ENCODE measurements around the gene AMDHD2. TPM values are rescaled to one million over a fixed set of nuclear protein-coding genes. Genes with fewer than 3 reads are reported as not detected.
A peak's percentile ranks its signal among the peaks of the same experiment; 100 is the strongest.
"Not testable (repeated sequence)": the region's sequence is repeated elsewhere in the genome, so short reads cannot be mapped to it uniquely, and the experiment has no call there.

The AMDHD2 gene, protein sequence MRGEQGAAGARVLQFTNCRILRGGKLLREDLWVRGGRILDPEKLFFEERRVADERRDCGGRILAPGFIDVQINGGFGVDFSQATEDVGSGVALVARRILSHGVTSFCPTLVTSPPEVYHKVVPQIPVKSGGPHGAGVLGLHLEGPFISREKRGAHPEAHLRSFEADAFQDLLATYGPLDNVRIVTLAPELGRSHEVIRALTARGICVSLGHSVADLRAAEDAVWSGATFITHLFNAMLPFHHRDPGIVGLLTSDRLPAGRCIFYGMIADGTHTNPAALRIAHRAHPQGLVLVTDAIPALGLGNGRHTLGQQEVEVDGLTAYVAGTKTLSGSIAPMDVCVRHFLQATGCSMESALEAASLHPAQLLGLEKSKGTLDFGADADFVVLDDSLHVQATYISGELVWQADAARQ
- 112 and 114 TPM in 2 replicates for total RNA-seq (2014; rRNA removed; shearing (Covaris generic))

DNA sequence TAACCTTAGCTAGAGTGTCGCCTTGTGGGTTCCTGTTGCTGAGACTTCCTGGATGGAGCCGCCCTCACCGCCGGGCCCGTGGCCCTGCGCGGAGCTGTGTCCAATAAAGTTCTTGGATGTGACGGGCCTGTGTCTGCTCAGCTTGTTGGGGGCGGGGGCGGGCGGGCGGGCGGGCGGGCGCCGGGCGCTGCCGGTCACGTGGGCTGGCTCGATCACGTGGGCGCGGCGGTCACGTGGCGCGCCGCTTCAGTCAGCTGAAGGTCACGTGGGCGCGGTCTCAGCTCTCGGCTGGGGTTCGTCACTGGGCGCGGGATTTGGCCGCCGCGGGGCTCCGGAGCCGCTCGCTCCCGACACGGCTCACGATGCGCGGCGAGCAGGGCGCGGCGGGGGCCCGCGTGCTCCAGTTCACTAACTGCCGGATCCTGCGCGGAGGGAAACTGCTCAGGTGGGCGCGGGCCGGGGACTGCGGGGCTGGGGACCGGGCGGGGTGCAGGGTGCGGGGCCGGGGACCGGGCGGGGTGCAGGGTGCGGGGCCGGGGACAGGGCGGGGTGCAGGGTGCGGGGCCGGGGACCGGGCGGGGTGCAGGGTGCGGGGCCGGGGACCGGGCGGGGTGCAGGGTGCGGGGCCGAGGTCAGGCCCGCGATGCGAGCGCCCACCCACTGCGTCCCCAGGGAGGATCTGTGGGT is at the start of gene AMDHD2:
TSS of gene AMDHD2 (plus strand) at position 275 of the 687 bp plus-strand sequence. CDS start at position 363, 88 bp downstream.
- DNase-seq (ENCODE audit: low spot score) = peak; percentile 80

DNA sequence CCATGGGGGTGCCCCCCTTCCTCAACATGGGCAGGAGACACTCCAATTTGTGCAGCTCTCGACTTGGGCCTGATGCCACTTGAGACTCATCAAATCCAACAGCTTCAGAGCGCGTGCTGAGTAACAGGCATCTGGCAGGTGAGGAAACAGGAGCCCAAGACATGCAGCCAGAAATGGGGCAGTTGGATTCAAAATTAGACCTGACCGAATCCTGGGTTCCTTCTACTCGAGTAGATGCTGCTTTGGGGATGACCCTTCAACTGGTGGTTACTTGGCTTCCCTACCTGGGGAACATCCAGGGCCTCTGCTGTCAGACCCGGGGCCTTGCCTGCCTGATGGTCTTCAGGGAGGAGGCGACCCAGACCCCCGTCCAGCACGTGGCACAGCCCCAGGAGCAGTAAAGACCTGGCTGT is 49.6 kb upstream of the AMDHD2 start:
- DNase-seq (ENCODE audit: low spot score) = no peak

DNA sequence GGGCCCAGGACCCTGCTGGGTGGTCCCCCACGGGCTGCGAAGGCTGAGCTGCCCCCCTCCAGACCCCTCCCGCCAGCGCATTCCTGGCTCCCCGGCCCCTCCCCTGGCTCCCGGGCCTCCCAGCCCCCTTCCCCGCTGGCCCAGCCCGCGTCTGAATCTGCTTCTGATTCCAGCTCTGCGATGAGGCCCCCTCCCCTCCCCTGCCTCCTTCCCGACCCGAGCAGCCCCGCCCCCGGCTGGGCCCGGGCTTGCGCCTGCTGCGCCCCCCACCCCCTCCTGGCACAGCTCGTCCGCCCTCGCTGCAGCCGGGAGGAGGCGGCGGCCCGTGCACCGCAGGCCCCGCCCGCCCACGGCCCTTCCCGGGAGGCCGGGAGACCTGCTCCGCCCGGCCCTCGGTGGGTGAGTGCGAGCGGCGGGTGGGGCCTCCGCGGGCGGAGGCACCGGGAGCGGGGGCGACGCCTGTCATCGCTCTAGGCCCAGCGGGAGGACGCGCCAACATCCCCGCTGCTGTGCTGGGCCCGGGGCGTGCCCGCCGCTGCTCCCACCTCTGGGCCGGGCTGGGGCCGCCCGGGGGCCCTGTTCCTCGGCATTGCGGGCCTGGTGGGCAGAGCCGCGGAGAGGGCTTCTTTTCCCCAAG is 49.0 kb upstream of the AMDHD2 start, which contains the start of gene NTN3:
TSS of gene NTN3 (plus strand) at position 282 of the 637 bp plus-strand sequence. CDS start 405 bp downstream, outside the sequence.
- no peak for DNase-seq (ENCODE audit: low spot score)

DNA sequence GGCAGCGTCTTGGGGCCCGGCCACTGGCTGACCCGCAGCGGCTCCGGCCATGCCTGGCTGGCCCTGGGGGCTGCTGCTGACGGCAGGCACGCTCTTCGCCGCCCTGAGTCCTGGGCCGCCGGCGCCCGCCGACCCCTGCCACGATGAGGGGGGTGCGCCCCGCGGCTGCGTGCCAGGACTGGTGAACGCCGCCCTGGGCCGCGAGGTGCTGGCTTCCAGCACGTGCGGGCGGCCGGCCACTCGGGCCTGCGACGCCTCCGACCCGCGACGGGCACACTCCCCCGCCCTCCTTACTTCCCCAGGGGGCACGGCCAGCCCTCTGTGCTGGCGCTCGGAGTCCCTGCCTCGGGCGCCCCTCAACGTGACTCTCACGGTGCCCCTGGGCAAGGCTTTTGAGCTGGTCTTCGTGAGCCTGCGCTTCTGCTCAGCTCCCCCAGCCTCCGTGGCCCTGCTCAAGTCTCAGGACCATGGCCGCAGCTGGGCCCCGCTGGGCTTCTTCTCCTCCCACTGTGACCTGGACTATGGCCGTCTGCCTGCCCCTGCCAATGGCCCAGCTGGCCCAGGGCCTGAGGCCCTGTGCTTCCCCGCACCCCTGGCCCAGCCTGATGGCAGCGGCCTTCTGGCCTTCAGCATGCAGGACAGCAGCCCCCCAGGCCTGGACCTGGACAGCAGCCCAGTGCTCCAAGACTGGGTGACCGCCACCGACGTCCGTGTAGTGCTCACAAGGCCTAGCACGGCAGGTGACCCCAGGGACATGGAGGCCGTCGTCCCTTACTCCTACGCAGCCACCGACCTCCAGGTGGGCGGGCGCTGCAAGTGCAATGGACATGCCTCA is 48.3 kb upstream of the AMDHD2 start:
- DNase-seq (ENCODE audit: low spot score) = no peak

DNA sequence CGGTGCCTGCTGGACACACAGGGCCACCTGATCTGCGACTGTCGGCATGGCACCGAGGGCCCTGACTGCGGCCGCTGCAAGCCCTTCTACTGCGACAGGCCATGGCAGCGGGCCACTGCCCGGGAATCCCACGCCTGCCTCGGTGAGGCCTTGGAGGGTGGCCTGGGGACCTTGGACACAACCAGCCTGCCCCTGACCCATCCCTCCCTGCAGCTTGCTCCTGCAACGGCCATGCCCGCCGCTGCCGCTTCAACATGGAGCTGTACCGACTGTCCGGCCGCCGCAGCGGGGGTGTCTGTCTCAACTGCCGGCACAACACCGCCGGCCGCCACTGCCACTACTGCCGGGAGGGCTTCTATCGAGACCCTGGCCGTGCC is 47.7 kb upstream of the AMDHD2 start:
- DNase-seq (ENCODE audit: low spot score) = no peak

DNA sequence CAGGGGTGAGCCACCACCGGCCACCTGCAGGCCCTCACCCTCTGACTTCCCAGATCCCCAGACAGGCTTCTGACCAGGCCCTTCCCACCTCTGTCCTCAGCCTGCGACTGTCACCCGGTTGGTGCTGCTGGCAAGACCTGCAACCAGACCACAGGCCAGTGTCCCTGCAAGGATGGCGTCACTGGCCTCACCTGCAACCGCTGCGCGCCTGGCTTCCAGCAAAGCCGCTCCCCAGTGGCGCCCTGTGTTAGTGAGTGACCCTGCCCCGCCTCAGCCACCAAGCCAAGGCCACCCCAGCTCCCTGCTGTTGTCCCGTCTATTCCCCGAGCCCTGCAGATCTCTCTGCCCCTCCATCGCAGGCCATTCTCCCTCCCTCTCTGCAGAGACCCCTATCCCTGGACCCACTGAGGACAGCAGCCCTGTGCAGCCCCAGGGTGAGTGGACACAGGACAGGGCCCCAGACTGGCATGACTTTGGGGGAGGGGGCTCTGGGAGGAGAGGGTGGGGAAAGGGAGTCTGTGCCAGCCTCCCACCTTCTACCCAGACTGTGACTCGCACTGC is 47.2 kb upstream of the AMDHD2 start:
- DNase-seq (ENCODE audit: low spot score) = no peak

DNA sequence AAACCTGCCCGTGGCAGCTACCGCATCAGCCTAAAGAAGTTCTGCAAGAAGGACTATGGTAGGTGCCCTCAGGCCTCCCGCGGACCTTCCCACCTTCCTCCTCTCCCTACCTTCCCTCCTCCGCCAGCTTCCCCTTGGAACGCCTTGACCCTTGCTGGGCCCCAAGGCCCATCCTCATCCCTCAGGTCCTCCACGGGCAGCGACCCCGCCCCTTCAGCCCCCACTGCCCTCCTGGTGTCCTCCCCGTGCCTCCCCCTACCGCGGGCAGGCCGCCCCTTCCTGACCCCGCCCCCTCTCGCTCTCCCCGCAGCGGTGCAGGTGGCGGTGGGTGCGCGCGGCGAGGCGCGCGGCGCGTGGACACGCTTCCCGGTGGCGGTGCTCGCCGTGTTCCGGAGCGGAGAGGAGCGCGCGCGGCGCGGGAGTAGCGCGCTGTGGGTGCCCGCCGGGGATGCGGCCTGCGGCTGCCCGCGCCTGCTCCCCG is 46.7 kb upstream of the AMDHD2 start:
- DNase-seq (ENCODE audit: low spot score) = no peak

DNA sequence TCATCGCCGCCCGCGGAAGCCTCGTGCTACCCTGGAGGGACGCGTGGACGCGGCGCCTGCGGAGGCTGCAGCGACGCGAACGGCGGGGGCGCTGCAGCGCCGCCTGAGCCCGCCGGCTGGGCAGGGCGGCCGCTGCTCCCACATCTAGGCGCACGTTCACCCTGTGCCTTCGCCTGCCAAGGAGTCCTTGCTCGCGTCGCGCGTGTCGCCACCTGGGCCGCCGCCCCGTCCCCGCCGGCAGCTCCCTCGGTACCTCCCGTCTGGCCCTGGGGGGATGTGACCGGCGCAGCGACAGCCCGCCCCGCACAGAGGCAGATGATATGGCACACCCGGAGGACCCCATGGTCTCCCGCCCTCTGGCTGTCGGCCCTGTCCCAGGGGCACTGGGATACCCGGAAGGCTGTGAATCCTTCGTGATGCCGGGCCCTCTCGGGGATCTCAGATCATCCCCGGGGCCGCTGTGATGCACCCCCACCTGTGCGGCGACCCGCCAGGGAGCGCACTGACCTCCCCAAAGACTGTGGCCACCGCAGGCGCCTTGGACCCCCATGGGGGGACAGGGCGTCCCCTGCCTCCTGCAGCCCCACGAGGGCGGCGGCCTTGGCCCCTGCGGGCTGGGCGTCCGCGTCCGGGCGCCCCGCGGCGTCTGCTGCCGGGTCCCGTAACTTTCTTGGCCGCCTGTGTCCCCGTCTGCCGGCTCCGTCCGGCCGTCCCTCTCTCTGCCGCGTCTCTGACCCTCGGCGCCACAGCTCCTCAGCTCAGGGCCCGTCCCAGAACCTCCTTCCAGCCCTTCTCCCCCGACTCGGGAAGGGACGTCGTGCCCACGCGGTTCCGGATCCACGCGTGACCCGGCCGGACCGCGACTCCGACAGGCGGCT is 45.9 kb upstream of the AMDHD2 start:
- peak; percentile 47 for DNase-seq (ENCODE audit: low spot score)

DNA sequence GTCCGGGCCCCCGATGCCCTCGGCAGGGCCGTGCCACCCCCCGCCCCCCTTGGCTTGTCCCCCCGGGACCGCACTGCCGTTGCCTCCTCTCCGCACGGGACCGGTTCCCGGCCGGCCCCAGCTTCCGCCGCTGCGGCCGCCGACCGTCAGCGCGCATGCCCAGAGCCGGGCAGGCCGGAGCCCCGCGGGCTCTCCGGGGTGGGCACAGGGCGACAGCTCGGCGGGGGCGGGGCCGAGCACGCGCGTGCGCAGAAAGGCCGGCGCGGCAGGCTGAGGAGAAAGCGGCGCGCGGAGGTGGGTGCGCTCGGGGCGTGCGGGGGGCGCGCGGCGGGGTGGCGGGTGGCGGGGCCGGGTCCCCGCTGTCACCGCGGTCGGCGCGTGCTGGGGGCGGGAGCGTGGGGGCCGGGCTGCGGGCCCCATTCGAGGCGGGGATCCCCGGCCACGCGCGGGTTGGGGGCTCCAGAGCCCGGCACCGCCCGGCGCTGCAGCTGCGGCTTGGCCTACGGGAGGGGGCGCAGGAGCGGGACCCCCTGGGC is 45.2 kb upstream of the AMDHD2 start, which contains the start of gene TBC1D24:
TSS of gene TBC1D24 (plus strand) at position 251 of the 536 bp plus-strand sequence. CDS start 21,022 bp downstream, outside the sequence.
- peak; percentile 81 for DNase-seq (ENCODE audit: low spot score)

DNA sequence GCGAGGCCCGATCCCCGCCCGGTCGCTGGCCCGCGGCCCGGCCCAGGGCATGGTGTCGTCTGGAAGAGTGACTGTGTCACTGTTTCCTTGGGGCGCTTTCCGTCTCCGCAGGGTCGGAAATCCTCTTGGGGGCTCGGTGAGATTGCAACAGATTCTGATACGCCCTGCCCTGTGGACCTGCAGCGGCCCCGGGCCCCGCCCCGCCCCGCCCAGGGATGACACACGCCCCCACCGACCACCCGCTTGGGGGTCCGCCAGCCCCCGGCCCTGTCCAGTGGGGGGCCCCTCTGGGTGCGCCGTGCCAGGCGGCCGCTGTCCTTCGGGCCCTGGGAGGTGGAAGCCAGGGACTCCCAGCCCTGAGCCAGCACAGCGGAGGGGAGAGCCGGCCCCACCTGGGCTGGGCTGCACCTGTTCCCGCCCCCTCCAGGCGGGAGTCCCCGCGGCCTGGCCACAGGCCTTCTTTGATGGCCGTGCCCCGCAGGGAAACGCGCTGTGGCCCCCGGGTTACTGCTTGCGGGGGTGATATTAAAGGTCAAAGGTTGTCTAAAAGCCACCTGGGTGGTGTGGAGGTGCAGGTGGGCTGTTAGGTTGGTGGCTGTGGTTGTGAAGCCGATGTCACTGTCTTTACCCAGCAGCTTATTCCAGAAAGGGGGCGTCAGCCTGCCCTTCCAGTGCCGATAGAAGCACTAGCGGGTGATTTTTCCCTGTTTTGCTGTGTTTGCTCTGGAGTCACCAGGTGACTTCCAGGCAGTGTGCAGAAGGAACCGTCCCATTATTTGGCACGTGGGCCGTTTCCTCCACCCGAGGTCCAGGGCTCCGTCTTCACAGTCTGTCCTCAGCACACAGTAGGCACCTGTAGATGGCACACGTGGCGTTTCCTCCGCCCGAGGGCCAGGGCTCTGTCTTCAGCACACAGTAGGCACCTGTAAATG is 44.5 kb upstream of the AMDHD2 start:
- DNase-seq (ENCODE audit: low spot score) = peak; percentile 33

DNA sequence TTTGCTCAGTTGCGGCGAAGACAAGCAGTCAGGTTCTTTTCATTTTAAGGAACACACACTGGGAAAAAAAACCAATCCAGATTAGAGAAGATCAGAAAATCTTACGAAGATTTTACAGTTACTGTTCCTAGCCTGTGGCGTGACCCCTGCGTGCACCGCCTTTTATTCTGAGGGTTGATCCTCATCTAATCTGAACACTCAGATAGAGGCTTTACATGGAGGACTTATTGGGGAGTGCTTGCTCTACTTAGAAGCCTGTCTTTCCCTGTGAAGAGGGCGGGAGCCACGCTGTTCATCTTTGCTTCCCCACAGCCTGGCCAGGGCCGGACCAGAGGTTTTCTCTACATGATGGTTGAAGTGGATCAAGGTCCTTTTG is 43.8 kb upstream of the AMDHD2 start:
- DNase-seq (ENCODE audit: low spot score) = no peak

DNA sequence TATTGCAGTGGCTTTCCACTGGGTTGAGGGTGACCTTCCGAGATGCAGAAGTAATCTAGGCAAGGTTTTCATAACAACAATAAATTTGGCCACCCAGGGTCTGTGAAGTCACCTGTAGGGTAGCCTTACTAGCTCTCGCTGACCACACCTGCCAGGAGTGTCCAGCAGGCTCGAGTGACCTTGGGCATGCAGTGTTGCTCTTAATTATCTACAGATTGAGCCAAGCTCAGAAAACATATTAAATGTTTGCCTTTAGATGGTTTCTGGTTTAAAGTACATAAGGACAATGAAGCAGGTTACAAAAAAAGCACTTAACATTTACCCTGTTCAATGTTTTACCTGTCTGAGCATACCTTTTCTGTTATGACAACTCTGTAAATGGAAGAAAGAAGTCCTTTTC is 43.4 kb upstream of the AMDHD2 start:
- no peak for DNase-seq (ENCODE audit: low spot score)

DNA sequence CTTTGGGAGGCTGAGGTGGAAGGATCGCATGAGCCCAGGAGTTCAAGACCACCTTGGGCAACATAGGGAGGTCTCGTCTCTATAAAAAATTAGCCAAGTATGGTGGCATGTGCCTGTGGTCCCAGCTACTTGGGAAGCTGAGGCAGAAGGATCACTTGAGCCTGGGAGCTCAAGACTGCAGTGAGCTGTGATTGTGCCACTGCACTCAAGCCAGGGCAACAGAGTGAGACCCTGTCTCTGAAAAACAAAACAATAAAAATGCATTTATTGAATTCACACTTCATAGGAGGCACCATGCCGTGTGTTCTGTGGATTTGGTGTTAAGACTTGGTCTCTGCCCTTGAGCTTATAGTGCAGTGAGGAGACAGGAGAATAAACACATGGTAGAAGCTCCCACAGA is 42.8 kb upstream of the AMDHD2 start:
- no peak for DNase-seq (ENCODE audit: low spot score)

DNA sequence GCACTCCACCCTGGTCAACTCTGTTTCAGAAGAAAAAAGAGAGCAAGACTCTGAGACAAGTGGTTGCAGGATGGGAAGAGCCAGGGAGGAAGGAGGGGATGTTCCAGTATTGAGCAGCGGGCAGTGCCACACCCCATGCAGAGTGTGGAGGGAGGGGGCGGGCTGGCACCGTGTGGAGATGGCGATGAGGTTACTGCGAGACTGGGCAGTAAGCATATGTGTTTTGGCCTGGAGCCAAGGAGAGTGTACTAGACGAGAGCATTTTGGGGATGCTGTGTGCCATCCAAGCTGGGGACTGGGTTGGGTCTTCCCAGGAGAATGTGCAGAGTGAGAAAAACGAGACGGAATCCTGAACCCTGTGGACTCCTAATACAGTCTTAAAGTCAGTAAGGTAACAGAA is 41.9 kb upstream of the AMDHD2 start:
- no peak for DNase-seq (ENCODE audit: low spot score)

DNA sequence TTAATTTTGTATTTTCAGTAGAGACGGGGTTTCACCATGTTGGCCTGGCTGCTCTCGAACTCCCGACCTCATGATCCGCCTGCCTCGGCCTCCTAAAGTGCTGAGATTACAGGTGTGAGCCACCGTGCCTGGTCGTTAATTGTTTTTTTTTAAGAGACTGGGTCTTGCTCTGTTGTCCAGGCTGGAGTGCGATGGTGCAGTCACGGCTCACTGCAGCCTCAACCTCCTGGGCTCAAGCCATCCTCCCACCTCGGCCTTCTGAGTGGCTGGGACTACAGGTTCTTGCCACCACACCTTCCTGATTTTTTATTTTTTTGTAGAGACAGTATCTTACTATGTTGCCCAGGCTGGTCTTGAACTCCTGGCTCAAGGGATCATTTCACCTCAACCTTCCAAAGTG is 40.2 kb upstream of the AMDHD2 start:
- not testable (repeated sequence) for DNase-seq (ENCODE audit: low spot score)

DNA sequence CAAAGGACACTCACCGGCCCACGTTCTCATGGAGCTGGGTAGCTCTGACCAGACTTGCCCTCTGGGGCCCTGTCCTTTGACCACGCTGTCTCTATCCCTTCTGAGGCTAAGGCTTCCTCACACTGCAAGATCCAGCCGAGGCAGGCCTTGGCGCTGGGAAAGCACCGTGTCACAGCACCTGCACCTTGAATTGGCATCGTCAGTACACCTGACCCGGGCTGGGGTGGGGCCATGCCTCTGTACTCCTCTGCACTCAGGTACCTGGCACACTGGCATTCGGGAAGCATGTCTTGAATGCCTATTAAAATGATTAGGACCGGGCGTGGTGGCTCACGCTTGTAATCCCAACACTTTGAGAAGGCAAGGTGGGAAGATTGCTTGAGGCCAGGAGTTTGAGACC is 39.2 kb upstream of the AMDHD2 start:
- no peak for DNase-seq (ENCODE audit: low spot score)

DNA sequence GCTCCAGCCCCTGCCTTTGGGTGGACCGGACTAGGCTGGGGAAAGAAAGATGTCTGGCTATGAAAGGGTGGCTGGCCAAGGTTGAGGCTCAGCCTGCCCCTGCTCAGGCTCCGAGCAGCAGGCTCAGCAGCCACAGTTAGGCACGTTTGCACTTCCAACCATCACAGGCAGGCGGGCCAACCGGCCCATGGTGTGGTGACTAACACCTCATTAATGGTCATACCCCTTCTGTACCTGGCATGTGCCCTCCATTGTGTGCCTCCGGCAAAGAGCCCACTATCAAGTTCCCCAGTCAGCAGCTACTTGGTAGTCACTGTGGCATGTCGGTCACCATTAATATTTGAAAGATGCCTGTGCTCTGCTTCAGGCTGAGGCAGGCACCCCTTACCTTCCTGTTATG is 38.5 kb upstream of the AMDHD2 start:
- no peak for DNase-seq (ENCODE audit: low spot score)

DNA sequence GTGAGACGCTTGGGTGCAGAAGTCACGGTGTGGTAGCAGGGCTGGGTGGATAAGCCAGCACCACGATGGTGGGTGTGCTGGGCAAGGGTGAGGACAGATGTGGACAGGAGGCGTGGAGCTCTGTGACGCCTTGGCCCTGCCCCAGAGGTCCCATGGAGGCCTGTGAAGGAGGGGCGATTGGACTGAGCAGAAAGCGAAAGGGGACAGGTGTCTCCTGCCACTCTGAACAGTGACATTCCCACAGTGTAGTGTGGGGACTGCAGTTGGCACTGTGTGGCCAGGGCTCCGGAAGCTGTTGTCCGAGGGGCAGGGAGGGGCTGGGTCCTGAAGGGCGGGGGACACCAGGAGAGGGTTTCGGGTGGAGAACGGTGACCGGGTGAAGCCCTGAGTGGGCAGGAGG is 37.9 kb upstream of the AMDHD2 start:
- DNase-seq (ENCODE audit: low spot score) = no peak
